Keratinocyte (primary cell): Measurements from ENCODE around the gene CGB7.
"Not testable (repeated sequence)": the region's sequence is repeated elsewhere in the genome, so short reads cannot be mapped to it uniquely, and the experiment has no call there.

Experiments
- CTCF ChIP-seq, 3 experiments: IDR thresholded peaks in 1 of 3; conservative IDR thresholded peaks in 1 of 3; optimal IDR thresholded peaks in 1 of 3; 2 replicates in 2 of 3; 3 replicates in 1 of 3; pipeline versions ENCODE3 to v1.5.1; 2011; ENCODE audit warnings: low read length in 3 of 3, mild to moderate bottlenecking in 3 of 3, moderate library complexity in 2 of 3, control low read depth in 1 of 3, inconsistent platforms in 1 of 3; ENCODE audit not compliant: insufficient read depth in 2 of 3; ENCODE audit errors: extremely low read depth in 1 of 3
- EZH2 ChIP-seq: IDR thresholded peaks from one replicate; pipeline ENCODE4 v1.6.1; 2012; ENCODE audit warnings: inconsistent platforms, mild to moderate bottlenecking, low read length, moderate library complexity

GRCh38 chr19:49030323-49030722 lies 27.2 kb downstream of the CGB7 start:
- TF ChIP-seq CTCF (optimal IDR thresholded peaks at IDR 0.05 in 1 of 3, IDR thresholded peaks at IDR 0.05 in 1 of 3, conservative IDR thresholded peaks at IDR 0.05 in 1 of 3; ENCODE audit: extremely low read depth in 1 of 3, insufficient read depth in 2 of 3, low read length in 3 of 3); EZH2: not testable (repeated sequence)
